ENCODE measurements around the gene TM9SF4.

TM9SF4 gene, protein sequence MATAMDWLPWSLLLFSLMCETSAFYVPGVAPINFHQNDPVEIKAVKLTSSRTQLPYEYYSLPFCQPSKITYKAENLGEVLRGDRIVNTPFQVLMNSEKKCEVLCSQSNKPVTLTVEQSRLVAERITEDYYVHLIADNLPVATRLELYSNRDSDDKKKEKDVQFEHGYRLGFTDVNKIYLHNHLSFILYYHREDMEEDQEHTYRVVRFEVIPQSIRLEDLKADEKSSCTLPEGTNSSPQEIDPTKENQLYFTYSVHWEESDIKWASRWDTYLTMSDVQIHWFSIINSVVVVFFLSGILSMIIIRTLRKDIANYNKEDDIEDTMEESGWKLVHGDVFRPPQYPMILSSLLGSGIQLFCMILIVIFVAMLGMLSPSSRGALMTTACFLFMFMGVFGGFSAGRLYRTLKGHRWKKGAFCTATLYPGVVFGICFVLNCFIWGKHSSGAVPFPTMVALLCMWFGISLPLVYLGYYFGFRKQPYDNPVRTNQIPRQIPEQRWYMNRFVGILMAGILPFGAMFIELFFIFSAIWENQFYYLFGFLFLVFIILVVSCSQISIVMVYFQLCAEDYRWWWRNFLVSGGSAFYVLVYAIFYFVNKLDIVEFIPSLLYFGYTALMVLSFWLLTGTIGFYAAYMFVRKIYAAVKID

DNA sequence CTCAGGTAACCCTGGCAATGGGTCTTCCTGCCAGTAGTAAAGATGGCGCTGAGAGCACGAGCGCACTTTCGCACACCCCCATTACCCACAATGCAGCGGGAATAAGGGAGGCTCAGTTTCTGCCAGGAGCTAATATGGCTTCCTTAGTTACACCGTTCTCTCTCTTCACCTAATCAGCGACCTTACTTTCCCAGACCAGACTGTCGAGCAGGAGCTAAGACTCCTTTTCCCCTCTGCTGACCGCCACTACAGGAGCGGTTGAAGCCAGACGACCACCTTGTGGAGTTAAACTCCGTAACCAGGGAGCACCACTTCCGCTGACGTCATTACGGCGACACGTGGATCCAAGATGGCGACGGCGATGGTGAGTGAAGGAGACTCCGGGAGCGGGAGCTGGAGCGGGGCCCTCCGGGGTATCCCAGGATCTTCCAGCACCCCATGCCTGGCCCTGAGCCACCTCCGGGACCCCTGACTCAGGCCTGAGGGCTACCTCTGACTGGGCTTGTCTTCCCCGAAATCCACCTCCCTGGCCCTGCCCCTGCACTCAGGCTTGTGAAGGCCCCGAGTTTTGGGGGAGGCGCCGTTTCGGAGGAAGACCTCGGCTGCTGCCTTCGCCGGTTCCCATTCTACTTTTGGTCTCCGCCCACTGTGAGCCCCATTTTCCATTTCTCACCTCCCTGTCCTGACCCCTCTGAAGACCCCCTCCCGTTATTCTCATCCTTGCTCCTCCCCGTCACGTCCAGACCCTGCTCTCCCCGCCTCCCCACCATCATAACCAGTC lies at the start of gene TM9SF4:
TSS of gene TM9SF4 (plus strand) at position 323 of the 781 bp plus-strand sequence. CDS start at position 350, 27 bp downstream.
- DNase-seq (ENCODE audit: low read depth in 3 of 3), result peak; percentile 80 to 92 (median 81)

DNA sequence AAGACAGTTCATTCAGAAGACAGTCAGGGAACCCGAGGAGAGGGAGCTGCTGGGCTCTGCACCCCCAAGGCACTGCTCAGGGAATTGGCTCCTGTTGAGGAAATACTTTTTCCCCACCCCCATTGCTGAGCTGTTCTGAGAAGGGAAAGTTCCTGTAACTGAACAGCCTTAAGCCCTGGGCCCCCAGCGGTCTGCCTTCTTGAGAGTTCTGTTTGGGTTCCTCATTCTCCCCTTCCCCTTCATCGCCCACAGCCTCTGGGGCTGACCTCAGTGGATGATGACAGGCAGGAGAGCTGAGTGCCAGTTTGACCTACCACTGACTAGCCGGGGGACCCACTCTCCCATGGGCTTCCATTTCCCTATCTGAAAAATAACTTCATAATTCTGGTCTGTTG lies 46.7 kb upstream of the TM9SF4 start:
- DNase-seq (ENCODE audit: low read depth in 3 of 3), result no peak

DNA sequence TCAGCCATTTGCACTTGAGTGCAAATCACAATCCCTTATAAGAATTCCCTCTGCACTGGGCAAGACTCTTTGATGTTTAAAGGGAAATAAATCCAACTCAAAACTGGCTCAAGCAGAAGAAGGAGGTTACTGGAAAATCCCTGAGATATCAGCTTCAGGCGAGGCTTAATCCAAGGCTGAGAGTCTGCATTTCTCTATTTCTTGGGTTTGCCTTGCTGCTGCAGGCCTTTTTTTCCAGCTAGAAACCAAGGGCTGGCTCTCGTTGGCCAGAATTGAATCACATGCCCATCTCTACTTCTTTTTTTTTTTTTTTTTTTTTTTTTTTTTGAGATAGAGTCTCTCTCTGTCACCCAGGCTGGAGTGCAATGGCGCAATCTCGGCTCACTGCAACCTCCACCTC lies 45.8 kb upstream of the TM9SF4 start:
- no peak for DNase-seq (ENCODE audit: low read depth in 3 of 3)

DNA sequence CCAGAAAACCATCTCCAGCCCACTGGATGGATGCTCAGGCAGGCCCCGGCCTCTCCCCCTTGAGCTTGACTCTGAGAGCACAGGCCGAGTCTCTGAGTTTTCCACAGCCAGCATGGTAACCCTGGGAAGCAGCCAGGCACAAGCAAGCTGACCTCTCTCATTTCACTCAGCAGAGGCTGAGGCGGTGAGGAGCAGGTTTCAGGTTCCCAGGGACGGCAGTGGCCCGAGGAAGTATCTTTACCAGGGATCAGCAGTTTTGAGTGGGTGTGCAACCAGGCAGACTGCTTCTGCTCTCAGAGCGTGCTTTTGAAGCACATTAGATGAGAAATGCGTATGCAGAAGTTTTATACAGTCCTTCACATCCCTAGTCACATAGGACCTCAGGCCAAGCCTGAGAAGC lies 44.8 kb upstream of the TM9SF4 start:
- DNase-seq (ENCODE audit: low read depth in 3 of 3), result no peak

DNA sequence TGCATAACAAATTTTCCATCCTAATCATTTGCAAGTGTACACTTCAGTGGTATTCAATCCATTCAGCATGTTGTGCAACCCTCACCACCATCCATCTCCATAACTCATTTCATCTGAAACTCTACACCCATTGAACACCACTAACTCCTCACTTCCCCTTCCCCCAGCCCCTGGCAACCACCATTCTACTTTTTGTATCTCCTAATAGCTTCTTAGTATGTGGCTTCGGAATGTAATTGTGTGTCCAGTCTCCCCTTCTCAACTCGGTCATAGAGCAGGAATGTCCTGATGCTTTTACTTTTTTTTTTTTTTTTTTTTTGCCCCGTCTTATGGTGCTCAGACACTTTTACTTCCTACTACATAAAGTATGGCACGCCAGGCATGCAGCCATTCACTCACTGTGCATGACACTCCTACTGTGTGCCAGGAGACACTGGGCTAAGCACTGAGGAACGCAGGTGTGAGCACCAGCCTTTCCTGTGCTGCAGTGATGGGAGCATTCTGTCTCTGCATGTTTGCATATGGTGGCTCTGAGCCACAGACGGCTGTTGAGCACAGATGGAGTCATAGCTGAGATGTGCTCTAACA lies 42.2 kb upstream of the TM9SF4 start:
- DNase-seq (ENCODE audit: low read depth in 3 of 3), result no peak

DNA sequence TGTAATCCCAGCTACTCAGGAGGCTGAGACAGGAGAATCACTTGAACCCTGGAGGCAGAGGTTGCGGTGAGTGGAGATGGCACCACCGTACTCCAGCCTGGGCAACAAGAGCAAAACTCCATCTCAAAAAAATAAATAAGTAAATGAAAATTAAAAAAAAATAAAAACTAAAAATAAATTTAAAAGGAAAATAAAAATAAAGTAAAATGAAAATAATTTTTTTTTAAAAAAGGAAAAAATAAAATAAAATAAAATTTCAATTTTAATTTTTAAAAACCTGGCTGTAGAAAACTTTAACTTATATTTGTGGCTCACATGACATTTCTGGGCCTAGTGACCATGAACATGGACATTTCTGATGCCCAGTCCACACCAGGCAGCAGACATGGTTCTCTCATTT lies 41.3 kb upstream of the TM9SF4 start:
- no peak for DNase-seq (ENCODE audit: low read depth in 3 of 3)

DNA sequence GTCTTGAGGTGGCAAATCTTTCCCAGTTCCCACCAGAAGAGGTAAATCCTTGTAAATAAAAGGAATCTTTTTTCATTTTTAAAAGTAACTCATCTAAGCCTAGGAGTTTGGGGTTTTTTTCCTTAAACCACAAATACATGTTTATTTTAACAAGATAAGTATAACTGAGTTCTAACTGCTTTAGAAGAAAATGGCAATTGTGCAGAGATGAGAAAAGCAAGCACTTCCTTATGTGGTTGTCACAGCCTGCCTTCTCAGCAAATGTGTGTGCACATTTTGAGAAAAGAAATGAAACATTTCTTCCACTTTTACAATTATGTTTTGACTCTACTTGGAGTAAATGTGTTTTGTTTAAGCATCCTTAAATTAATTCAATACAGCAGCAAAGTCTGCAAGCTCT lies 39.8 kb upstream of the TM9SF4 start:
- DNase-seq (ENCODE audit: low read depth in 3 of 3), result no peak

DNA sequence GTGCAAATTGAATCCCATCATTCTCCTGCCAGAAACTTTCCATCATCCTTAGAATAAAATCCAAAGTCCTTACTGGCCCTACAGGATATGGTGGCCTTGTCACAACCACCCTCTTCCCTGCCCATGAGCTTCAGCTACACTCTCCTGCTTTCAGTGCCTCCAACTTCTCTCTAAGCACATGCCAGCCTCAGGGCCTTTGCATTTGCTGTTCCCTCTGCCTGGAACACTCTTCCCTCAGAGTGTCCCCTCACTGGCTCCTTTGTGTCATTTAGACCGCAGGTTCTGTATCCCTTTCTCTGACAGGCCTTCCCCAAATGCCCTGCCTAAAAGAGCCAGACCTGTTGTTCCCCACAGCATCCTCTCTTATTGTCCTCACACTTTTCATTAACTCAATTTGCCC lies 39.2 kb upstream of the TM9SF4 start:
- DNase-seq (ENCODE audit: low read depth in 3 of 3), result no peak

DNA sequence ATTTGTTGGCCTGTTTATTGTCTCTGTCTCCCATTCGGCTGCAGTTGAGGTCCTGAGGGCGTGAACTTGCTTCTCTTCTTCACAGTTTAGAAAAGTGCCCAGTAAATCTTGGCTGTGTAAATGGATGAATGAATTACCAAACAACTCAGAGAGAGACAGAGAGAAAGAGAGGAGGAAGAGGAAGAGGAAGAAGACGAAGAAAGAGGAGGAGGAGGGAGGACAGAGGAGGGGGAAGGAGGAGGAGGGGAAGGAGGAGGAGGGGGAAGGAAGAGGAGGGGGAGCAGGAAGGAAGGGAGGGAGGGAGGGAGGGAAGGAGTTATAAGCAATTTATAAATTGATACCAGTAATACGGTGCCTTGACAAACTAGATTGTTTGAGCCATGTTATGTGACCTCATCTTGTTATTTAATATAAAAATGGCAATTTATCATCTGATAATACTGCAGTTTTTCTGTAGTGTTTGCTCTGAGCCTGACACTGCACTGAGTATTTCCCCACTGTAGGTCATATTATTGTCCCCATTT lies 38.8 kb upstream of the TM9SF4 start:
- DNase-seq (ENCODE audit: low read depth in 3 of 3), result no peak

DNA sequence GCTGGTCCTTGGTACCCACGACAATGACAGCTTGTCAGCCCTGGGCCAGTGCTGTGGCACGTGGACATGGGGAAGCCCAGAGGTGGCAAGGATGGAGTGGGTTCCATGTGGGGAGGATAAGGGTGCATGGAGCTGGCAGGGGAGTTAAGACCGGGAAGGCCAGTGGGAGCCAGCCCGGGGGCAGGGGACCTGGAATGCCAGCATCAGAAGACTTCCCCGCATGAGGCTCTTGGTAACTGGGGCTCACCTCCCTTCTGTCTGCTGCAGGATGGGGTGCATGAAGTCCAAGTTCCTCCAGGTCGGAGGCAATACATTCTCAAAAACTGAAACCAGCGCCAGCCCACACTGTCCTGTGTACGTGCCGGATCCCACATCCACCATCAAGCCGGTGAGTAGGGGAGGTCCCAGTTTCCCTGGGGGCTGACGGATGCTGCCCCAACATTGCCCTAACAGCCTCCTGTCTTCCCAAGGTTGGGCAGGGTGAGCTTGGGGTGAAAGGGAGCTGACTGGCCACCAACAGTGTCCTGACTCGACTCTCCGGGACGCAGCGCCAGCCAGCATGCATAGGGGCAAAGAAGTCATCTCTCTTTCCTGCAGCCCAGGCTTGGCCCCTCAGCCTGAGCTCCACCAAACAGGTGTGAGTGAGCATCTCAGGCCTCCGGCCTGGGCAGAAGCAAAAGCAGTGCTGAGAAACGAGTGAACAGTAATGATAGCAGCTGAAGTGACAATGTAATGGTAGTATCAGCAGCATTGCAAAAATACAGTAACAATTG lies 37.9 kb upstream of the TM9SF4 start:
- DNase-seq (ENCODE audit: low read depth in 3 of 3), result no peak

DNA sequence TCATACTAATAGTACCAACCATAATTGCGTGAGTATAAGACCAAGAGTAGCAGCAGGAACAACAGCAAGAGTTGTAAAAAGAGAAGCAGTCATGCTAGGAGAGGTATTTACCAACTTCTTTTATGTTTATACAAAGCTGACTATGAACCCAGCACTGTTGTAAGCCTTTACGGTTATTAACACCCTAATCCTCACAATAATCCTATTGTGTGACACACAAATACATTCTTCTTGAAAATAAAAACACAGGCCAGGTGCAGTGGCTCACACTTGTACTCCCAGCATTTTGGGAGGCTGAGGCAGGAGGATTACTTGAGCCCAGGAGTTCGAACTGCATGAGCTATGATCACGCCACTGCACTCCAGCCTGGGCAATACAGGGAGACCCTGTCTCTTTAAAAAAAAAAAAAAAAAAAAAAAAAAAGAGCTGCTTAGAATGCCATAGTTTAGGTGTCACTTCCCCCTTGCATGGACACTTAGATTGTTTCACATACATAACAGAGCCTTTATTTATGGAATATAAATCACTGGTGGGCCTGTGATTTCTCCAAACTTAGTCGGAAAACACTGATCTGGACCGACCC lies 37.3 kb upstream of the TM9SF4 start:
- no peak for DNase-seq (ENCODE audit: low read depth in 3 of 3)

DNA sequence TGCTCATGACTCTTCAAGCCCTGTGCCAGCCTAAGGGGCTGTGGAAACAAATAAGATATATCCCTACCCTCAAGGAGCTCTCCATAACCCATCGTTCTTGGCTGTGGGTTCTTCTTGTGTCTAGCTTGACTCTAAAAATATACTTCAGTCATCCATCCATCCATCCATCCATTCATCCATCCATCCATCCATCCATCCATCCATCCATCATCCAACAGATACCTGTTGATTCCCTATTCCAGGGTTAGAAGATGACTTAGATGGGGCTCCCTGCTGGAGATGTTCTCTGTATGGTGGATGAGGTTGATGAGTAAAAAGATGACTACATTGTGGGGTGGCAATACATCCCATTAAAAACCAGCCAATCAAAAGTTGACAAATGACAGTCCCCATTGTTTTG lies 34.0 kb upstream of the TM9SF4 start:
- DNase-seq (ENCODE audit: low read depth in 3 of 3), result no peak

DNA sequence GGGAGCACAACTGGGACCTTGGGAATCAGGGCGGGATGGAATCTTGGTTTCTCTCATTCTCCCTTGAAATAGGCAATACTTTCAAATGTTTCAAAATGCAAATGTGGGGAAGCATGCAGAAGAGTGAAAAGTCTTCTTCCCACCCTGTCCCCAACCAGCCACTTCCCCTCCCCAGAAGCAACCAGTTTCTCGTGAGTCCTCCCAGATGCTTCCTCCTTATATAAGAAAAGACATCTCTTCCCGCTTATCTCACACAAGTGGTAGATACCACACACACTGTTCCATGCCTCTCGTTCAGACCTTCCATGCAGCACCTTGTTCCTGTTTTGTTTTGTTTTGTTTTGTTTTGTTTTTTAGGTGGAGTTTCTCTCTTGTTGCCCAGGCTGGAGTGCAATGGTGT lies 32.3 kb upstream of the TM9SF4 start:
- no peak for DNase-seq (ENCODE audit: low read depth in 3 of 3)

DNA sequence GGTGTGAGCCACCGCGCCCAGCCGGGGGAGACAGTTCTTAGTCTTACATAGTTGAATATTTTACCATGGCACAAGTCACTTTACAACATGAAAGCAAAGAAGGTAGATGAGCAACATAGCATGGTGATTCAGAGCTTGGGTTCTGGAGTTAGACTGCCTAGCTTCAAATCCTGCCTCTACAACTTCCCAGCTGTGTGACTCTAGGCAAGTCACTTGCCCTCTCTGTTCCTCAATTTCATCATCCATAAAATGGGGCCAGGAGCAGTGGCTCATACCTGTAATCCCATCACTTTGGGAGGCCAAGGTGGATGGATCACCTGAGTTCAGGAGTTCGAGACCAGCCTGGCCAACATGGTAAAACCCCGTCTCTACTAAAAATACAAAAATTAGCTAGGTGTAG lies 31.2 kb upstream of the TM9SF4 start:
- DNase-seq (ENCODE audit: low read depth in 3 of 3), result no peak

DNA sequence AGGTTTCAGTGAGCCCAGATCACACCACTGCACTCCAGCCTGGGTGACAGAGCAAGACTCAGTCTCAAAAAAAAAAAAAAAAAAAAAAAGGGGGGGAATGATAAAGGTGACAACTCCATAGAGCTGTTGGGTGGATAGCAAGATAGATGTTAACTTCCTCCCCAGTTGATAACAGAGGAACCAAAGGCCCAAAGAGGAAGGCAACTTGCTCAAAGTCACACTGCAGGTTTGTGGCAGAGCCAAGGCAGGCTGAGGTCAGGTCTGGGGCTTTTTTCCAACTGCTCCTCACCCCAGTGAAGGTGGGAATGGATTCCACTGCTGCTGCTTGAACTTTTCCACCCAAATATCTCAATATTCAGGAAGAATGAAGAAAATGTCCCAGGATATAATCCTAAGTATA lies 30.7 kb upstream of the TM9SF4 start:
- no peak for DNase-seq (ENCODE audit: low read depth in 3 of 3)

DNA sequence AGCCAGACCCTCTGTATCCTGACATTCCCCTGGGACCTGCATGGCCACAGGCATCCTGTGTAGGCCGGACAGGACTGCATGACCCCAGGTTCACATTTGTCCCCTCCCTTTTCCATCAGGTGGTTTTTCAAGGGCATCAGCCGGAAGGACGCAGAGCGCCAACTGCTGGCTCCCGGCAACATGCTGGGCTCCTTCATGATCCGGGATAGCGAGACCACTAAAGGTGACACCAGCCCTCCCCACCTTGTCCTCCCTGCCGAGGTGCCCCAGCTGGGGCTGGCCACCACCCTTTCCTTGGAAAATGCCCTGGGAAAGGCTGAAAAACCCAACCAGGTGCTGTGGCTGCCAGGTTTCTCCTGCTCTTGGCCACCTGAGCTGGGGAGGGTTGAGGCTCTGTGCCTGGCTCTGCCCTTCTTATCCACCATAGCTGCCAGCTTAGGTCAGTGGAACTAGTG lies 29.8 kb upstream of the TM9SF4 start:
- no peak for DNase-seq (ENCODE audit: low read depth in 3 of 3)

DNA sequence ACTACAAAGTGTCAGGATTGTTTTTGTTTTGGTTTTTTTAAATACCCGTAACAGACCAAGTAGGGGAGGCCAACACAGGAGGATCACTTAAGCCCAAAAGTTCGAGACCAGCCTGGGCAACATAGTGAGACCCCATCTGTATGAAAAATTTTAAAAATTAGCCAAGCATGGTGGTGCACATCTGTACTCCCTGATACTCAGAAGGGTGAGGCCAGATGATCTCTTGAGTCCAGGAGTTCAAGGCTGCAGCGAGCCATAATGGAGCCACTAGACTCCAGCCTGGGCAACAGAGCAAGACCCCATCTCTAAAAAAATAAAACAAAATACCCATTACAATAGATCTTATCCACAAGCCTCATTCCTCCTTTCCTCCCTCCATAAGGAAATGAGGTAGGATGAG lies 28.7 kb upstream of the TM9SF4 start:
- DNase-seq (ENCODE audit: low read depth in 3 of 3), result no peak

DNA sequence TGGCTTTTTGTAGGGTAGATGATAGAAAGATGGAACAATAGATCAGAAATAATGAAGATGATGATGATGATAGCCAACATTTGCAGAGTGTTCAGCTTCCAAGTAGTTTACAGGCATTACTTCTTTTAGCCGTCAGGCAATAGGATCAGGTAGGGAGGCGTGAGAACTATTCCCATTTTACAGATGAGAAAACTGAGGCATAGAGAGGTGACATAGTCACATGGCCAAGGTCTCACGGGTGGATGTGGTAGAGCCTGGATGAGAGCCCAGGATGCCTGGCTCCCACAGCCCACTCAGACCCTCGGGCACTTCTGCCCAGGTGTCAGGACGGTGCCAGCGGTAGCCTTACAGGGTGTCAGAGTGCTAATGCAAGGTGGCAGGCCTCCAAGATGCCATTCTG lies 26.0 kb upstream of the TM9SF4 start:
- no peak for DNase-seq (ENCODE audit: low read depth in 3 of 3)

DNA sequence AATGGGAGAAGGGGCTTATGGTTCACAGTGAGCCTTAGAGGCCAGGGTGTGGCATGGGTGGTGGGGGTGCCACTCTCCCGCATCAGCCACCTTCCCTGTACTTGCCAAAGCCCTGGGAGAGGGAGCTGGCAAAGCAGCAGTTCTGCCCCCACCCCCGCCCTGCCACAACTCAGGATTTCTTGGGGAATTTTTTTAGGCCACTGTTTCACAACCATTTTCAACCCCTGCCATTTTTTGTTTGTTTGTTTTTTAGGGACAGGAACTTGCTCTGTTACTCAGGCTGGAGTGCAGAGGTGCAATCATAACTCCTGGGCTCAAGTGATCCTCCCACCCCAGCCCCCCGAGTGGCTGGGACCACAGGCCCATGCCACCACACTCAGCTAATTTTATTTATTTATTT lies 22.4 kb upstream of the TM9SF4 start:
- DNase-seq (ENCODE audit: low read depth in 3 of 3), result no peak

DNA sequence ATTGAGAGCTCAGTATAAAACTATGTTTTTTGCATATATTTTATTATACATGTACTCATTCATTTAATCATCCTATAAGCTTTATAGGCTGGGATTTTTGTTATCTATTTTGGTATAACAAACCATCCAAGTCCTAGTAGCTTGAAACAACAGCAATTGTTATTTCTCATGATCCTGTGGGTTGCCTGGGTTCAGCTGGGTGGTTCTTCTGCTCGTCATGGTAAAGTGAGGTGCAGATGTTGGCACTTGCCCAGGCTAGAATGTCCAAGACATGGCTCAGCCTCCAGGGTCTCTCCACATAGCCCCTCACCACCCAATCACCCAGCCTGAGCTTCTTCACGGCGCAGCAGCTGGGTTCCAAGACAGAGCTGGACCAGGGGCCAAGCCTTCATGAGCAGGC lies 20.8 kb upstream of the TM9SF4 start:
- DNase-seq (ENCODE audit: low read depth in 3 of 3), result no peak

All from stimulated activated CD4-positive, alpha-beta T cell treated with anti-CD3 and anti-CD28 coated beads, TNF-alpha, amount 100 ng/mL, for 48 hours (primary cell).